Ishikawa (cell line): ENCODE data around the gene KLHL12.

Source experiments
- CEBPB ChIP-seq: IDR thresholded peaks from 2 replicates; pipeline ENCODE4 v1.6.1; 2012
- CREB1 ChIP-seq: IDR thresholded peaks from 2 replicates; pipeline ENCODE4 v1.6.1; 2012; ENCODE audit warnings: low read depth
- EGR1 ChIP-seq: IDR thresholded peaks from 2 replicates; pipeline ENCODE4 v1.6.1; 2012
- EP300 ChIP-seq: IDR thresholded peaks from 2 replicates; pipeline ENCODE4 v1.6.1; 2012; ENCODE audit warnings: borderline replicate concordance
- FOXM1 ChIP-seq: IDR thresholded peaks from 2 replicates; pipeline ENCODE4 v1.6.1; 2012; ENCODE audit warnings: low read depth, borderline replicate concordance
- MAX ChIP-seq: IDR thresholded peaks from 2 replicates; pipeline ENCODE4 v1.6.1; 2012
- RAD21 ChIP-seq: IDR thresholded peaks from 2 replicates; pipeline ENCODE4 v1.6.1; 2012; ENCODE audit warnings: low read depth
- TAF1 ChIP-seq: IDR thresholded peaks from 2 replicates; pipeline ENCODE4 v1.6.1; 2012; ENCODE audit warnings: low read depth, mild to moderate bottlenecking
- TCF12 ChIP-seq: IDR thresholded peaks from 2 replicates; pipeline ENCODE4 v1.6.1; 2012; ENCODE audit warnings: low read depth
- TEAD4 ChIP-seq: IDR thresholded peaks from 2 replicates; pipeline ENCODE4 v1.6.1; 2012
- USF1 ChIP-seq: IDR thresholded peaks from 2 replicates; pipeline ENCODE4 v1.6.1; 2012
- YY1 ChIP-seq: IDR thresholded peaks from 2 replicates; pipeline ENCODE4 v1.6.1; 2012; ENCODE audit warnings: low read depth
- ZBTB7A ChIP-seq: IDR thresholded peaks from 2 replicates; pipeline ENCODE4 v1.6.1; 2012; ENCODE audit warnings: low read depth
- TF ChIP-seq, protein P1 (sequence below): IDR thresholded peaks from 2 replicates; pipeline ENCODE4 v1.6.1; 2012; ENCODE audit warnings: low read depth, mild to moderate bottlenecking

DNA sequence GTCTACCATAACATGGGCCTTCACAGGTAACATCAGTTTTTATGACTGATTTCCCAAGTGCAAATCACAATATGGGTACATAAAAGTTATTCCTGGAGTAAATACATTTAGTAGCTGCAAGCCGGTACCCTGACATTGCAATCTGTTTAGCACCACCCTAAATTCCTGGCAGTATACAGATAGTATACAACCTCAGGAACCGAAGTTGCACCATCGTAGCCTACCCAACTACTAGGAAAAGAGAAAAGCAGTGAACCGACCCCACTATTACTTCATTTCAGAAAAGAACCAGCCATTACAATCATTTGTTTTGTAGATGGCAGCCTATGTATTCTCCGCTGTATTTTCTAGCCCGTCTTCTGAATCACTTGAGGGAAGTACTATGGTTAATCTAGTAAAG, 29.9 kb upstream of the KLHL12 start:
- no peak for TF ChIP-seq MAX
- TF ChIP-seq FOXM1: no peak
- TF ChIP-seq USF1: no peak
- no peak for TF ChIP-seq CREB1
- TF ChIP-seq RAD21: no peak
- TF ChIP-seq EP300: no peak
- TF ChIP-seq ZBTB7A: no peak
- no peak for TF ChIP-seq YY1
- no peak for TF ChIP-seq EGR1
- TF ChIP-seq, protein P1, sequence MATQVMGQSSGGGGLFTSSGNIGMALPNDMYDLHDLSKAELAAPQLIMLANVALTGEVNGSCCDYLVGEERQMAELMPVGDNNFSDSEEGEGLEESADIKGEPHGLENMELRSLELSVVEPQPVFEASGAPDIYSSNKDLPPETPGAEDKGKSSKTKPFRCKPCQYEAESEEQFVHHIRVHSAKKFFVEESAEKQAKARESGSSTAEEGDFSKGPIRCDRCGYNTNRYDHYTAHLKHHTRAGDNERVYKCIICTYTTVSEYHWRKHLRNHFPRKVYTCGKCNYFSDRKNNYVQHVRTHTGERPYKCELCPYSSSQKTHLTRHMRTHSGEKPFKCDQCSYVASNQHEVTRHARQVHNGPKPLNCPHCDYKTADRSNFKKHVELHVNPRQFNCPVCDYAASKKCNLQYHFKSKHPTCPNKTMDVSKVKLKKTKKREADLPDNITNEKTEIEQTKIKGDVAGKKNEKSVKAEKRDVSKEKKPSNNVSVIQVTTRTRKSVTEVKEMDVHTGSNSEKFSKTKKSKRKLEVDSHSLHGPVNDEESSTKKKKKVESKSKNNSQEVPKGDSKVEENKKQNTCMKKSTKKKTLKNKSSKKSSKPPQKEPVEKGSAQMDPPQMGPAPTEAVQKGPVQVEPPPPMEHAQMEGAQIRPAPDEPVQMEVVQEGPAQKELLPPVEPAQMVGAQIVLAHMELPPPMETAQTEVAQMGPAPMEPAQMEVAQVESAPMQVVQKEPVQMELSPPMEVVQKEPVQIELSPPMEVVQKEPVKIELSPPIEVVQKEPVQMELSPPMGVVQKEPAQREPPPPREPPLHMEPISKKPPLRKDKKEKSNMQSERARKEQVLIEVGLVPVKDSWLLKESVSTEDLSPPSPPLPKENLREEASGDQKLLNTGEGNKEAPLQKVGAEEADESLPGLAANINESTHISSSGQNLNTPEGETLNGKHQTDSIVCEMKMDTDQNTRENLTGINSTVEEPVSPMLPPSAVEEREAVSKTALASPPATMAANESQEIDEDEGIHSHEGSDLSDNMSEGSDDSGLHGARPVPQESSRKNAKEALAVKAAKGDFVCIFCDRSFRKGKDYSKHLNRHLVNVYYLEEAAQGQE: no peak
- no peak for TF ChIP-seq TAF1
- TF ChIP-seq TCF12: no peak
- TF ChIP-seq CEBPB: no peak
- no peak for TF ChIP-seq TEAD4
